ENCODE data around the gene SIRT4. TPM values are rescaled to one million over a fixed set of nuclear protein-coding genes. Genes with fewer than 3 reads are reported as not detected.
A peak's percentile ranks its signal among the peaks of the same experiment; 100 is the strongest.
"Not testable (repeated sequence)": the region's sequence is repeated elsewhere in the genome, so short reads cannot be mapped to it uniquely, and the experiment has no call there.

Gene SIRT4
- total RNA-seq, 1 donor from 2014 or later, result 3.4 TPM

DNA sequence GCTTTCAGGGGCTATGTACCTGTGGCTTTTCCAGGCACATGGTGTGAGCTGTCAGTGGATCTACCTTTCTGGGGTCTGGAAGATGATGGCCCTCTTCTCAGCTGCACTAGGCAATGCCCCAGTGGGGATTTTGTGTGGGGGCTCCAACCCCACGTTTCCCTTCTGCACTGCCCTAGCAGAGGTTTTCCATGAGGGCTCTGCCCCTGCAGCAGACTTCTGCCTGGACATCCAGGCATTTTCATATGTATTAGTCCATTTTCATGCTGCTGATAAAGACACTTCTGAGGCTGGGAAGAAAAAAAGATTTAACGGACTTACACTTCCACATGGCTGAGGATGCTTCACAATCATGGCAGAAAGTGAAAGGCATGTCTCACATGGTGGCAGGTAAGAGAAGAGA lies 34.3 kb downstream of the SIRT4 start:
- DNase-seq, result not testable (repeated sequence)

DNA sequence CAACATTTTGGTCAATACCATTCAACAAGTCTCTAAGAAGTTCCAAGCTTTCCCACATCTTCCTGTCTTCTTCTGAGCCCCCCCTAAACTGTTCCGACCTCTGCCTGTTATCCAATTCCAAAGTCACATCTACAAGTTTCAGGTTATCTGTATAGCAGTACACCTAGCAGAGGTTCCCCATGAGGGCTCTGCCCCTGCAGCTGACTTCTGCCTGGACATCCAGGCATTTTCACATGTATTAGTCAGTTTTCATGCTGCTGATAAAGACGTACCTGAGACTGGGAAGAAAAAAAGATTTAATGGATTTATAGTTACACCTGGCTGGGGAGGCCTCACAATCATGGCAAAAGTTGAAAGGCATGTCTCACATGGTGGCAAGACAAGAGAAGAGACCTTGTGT lies 35.6 kb downstream of the SIRT4 start:
- no peak for DNase-seq

DNA sequence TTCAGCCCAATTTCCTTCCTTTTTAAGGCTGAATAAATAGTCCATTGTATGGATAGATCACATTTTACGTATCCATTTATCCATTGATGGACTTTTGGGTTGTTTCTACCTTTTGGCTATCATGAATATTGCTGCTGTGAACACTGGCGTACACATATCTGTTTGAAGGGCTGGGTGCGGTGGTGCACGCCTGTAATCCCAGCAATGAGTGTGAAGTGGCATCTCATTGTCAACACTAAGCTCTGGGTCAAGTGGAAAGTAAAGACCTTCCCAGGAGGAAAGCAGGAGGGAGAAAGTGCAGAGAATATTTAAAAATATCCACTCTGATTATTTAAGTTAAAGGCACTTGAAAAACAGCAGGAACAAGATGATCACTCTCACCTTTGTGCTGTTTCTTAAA lies 37.1 kb downstream of the SIRT4 start:
- no peak for DNase-seq

DNA sequence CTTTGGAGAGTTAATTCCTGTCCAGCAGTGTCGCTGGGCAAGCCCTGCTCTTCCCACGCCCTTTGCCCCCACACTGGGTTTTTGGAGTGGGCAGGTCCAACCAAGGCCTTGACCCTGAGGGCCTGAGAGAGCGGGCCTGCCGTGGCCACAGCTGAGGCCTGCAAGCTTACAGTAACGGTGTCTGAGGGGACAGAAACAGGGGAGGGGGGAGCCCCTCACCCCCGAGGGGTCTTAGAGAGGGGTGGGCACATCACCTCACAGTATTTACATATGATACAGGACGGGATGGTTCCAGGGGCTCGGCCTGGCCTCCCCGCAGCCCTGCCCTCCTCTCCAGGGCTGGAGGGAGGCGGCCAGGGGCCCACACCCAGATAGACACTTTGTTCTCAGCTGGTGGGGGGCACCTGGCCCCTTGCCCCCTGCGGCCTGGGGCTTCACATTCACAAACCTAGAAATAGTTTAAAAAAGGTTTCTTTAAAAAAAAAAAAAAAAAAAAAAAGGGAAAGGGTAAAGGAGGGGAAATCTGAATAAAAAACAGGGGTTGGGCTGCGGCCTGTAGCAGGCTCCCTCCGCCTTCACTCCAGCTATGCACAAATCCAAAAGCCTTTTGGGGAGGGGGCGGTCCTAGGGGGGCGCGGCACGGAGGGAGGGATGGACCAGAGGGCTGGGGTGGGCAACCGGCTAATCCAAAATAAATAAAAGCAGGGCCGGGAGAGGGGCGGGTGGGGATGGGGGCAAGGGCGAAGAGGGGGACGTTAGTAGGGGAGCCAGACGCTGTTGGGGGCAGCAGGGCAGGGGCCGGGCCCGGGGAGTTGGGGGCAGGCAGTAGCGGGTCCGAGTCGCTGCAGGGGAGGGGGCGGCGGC lies 40.3 kb downstream of the SIRT4 start:
- DNase-seq, result no peak

DNA sequence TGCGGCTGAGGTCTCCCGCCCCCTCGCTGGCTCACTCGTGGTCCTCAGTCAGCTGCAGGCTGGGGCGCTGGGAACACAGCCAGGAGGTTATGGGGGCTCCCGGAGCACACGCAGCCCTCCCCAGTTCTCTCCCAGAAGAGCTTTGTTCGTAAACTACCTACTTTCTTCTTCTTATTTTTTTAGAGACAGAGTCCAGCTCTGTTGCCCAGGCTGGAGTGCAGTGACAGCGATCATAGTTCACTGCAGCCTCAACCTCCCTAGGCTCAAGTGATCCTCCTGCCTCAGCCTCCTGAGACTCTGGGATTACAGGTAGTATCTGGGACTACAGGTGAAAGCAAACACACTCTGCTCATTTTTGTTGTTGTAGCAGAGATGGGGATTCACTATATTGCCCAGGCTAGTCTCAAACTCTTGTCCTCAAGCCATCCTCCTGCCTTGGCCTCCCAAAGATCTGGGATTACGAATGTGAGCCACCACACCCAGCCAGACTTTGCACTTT lies 41.0 kb downstream of the SIRT4 start:
- DNase-seq, result no peak

DNA sequence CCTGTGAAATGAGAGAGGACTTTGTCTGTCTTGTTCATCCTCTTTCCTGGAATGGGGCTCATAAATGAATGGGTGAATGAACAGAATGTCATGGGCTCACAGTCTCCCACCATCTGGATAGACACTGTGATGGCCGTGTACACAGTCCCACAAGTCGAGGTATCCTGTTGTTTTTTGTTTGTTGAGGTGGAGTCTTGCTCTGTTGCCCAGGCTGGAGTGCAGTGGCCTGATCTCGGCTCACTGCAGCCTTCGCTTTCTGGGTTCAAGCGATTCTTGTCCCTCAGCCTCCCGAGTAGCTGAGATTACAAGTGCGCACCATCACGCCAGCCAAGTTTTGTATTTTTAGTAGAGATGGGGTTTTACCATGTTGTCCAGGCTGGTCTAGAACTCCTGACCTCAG lies 41.6 kb downstream of the SIRT4 start:
- DNase-seq, result no peak

DNA sequence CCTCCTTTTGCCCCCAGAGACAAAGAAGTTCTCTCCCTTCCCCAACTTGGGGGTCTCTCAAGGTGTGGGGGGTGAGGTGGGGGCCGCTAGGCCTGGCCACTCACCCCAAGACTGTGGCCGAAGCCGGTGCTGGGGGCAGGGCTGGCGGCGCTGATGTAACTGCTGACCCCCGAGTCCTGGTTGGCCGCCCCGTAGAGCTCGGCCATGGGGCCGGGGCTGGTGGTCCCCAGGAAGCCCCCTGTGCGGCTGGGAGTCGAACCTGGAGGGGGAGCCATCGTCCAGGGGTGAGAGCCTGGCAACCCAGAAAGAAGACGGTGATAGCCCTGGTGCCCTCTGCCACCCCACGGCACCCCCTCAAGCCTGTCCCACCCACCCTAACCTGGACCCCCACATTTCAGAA lies 43.9 kb downstream of the SIRT4 start:
- DNase-seq, result no peak

DNA sequence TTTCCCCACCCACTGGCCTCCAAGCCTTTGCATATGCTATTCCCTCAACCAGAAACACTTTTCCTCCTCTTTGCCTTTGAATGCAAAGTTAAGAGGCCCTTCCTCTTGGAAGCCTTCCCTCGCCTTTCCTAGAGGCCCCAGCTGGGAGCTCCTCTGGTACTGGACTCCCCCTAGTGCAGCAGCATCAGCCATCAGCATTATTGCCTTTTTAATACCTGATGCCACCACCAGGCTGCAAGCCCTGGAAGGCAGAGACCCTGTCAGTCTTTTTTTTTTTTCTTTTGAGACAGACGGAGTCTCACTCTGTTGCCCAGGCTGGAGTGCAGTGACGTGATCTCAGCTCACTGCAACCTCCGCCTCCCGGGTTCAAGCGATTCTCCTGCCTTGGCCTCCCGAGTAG lies 44.6 kb downstream of the SIRT4 start:
- DNase-seq, result no peak

DNA sequence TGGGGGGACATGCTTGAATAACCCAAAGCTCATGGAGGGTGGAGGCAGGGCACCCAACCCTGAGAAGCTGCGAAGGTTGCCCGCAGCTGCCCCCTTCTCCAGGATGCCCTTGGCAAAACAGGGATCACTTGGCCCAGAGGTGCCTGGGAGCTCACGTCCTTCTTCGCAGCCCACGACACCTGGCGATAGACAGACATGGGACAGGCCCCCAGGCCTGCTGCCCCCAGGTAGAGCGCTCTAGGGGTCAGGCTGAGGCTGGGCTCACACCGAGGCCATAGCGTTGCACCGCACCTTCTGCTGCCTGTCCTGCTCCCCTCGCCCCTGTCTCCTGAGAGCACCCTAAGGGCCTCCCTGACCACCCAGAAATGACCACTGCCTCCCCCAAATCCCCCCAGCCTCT lies 45.6 kb downstream of the SIRT4 start:
- no peak for DNase-seq

DNA sequence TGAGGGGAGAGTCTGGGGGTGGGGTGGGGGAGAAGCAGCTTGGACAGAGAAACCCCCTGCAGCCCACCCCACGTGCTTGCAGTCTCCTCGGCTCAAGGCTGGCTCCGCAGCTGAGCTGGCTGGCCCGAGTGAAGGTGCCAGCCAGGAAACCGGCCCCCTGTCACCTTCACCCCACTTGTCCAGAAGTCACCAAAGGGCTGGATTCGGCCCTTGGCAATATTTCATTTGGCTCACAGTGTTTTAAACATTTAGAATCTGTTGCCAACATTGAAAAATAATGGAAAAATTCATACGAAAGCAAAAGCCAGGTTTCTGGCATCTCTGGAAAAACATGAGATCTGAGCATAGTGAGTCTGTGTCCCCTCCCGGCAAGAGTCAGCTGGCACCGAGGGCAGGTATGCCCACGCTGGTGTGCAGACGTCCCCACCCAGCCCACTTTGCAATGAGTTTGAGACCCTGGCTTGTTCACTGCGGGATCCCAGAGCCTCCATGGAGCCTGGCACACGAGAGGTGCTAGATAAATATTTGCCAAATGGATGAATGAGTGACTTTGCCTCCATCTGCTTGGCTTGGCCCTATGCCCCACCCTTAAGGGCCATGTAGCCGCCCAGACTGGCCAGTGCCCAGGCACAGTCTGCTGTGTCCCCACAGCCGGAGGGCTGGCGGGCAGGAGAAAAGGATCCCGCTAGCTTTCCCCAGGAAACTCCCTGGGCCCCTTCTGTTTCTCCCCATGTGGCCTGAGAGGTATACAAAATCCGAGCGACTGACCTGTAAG lies 48.6 kb downstream of the SIRT4 start:
- DNase-seq, result no peak

DNA sequence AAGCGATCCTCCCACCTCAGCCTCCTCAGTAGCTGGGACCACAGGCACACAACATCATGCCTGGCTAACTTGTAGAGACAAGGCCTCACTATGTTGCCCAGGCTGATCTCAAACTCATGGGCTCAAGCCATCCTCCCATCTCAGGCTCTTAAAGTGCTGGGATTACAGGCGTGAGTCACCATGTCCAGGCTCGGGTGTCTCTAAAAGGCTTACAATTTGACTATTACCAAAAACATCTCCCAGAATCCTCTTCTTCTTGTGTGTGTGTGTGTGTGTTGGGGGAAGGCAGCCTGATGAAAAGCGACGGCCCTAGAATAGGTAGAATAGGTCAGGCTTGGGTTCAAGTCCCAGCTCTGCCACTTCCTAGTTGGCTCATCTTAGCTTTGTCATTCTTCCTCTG lies 50.0 kb downstream of the SIRT4 start:
- DNase-seq, result no peak

DNA sequence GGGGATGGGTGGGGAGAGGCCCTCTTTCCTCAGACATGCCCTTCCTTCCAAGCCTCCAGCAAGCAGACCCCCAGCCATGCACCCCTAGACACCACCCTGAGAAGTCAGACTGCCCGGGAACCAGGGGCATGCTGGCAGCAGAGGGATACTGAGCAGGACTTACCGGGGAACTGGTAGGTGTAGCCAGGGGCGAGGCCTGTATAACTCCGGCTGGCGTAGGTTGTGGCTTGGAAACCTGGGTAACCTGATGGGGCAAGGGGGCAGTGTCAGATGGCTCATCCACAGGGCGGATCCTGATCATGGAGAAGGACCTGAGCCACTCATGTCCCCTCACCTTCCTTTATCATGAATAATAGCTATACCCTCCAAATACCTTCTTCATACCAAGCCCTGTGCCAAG lies 51.0 kb downstream of the SIRT4 start:
- no peak for DNase-seq

DNA sequence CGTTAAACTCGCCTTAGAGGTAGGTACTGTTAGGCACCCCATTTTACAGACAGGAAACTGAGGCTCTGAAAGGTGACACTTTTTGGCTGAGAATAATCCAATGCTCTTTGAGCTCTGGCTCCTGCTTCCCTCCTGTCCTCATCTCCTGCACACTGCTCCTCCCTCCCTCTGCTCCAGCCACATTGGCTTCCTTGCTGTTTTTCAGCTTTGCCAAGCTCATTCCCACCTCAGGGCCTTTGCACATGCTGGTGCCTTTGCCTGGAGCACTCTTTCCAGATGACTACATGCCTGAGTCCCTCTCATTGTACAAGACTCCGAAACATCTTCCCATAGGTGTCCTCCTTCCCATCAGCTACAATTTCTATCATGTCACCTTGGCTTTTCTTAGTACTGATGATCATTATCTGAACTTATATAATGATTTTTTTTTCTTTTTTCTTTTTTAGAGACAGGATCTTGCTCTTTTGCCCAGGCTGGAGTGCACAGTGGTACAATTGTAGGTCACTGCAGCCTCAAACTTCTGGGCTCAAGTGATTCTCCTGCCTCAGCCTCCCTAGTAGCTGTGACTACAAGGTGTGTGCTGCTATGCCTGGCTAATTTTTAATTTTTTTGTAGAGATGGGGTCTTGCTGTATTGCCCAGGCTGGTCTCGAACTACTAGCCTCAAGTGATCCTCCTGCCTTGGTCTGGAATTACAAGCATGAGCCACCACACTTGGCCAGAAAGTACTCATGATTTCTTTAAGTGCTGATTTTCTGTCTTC lies 51.6 kb downstream of the SIRT4 start:
- no peak for DNase-seq

DNA sequence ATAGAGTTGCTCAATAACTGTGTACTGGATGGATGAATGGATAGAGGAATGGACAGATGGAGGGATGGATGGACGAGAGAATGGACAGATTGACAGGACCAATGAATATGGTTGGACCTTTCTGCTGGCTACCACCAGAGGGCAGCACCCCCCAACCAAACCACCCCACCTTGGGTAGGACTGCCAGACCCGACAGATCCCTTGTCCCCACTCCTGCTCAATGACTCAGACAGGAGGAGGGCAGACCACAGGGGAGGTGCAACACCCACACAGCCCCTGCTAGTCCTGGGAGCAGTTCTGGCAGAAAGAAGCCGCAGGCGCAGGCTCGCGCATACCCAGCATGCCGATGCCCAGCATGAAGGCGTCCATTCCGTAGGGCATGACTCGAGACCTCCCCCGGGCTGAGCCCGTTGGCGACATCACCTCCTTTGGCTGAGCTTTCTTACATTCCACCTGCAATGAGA lies 54.5 kb downstream of the SIRT4 start:
- DNase-seq, result peak; percentile 85

DNA sequence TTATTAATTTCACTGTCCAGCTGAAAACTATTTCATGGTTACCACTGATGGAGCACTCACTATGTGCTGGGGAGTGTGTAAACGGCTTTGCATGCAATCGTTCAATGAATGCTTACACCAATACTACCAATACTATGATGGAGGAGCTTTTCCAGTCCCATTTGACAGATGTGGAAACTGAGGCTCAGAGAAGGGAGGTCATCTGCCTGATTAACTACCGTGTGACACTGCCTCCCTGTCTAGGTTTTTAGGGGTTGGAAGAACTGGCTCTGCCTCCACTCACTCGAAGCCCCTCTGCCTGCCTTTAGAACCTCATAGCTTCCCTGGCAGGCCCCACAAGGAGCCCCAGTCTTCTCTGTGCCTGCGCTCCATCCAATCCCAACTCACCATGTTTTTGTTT lies 55.0 kb downstream of the SIRT4 start:
- DNase-seq, result no peak

DNA sequence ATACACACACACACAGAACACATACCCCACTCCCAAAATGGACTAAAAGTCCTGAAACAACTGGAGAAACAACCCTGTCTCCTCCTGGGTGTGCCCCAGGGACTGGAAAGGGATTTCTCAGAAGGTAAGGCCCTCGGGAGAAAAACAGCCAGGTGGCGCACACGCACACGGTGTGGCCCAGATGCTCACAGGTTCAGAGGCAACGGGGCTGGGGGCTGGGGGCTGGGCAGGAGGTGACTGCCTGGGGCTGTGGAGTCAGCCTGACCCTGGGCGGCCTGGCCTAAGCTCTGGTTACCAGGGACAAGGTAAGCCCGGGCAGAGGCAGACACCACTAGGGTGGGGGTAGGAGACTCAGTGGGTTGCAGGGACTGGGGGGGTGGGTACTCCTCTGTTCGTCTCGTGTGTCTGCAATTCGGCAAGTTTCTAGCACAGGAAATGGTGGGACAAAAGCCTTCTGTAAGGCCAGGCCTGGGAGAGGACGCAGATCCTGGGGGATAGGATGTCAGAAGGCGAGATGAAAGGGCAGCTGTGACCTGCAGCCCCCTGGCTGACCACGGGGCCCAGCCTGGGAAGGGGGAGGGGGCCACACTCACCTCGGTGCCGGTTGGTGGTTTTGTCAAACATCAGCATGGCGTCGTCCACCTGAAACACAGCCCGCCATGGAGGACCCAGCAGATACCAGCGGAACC lies 56.4 kb downstream of the SIRT4 start:
- DNase-seq, result no peak

DNA sequence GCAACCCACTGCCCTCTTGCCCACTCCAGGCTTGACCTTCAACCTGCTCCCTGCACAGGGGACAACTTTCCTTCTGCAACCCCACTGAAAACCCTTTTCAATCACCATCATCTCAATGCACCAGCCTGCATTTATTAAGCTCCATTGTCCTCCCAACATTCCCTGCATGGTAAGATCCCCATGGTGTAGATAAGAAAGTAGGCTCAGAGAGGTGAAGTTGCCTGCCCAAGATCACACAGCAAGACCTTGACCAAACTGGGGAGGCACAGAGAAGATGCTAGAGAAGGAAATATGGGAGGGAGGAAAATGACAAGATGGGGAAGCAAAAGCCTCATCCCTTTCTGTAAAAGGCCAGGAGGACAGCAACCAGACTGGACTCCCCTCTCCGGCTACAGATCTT lies 57.0 kb downstream of the SIRT4 start:
- DNase-seq, result no peak

DNA sequence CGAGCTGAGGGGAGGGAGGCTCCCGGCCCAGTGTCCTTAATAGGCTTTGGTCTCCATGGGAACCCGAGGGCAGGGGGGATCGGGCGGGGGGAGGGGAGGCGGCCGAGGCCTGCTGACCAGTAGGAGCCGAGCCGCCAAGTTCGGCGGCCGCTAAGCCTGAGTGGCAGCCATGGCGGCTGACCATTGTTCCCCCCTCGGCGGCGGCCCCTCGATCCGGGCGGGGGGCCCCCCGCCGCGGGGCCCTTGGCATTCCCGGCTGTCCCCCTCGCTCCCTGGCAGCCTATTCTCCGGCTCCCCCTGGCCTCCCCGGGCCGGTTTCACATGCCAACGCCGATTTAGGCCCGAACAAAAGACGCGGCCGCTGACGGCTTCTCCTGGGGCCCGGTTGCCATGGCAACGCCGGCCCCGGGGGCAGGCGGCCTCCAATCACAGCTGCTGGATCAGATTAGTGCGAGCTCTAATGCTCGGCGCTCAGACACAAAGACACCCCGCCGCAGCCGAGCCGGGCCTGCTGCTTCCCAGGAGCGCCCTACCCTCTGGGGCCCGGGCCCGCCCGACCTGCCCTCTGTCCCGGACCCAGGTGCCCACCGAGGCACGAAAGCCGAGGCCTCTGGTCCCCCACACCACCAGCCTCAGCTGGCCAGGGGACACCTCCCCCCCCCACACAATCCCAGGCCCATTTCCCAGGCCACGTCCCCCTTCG lies 59.5 kb downstream of the SIRT4 start:
- peak; percentile 84 for DNase-seq

Measured in dermis blood vessel endothelial cell (primary cell).